22Rv1 (cell line): ENCODE results near the gene GAR1.

Experiments
- CTCF ChIP-seq: fragments of 450-650 bp; IDR thresholded peaks from 2 replicates; pipeline ENCODE4 v1.5.1; 2017; ENCODE audit warnings: mild to moderate bottlenecking
- ZFX ChIP-seq: fragments of 450-650 bp; IDR thresholded peaks from 2 replicates; pipeline ENCODE4 v1.6.1; 2017; ENCODE audit warnings: antibody characterized with exemption, borderline replicate concordance

DNA sequence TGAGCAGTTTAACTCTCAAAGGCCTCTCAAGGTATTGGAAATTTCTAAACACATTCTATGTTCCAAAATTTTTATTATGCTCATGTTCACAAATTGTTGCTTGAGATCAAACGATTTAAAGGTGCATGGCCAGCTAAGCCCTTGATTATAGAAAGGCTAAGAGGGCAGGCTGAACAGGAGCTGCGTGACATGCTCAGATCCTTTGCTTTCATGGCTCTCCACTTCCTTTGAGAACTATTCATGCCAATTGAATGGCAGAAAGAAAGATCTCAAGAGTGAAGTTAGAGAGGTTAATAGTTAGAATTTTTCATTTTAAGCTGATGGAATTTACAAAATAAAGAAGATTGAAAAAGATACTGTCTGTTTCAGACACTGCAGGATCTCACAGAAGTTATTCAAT lies 32.9 kb downstream of the GAR1 start:
- TF ChIP-seq CTCF: no peak
- no peak for TF ChIP-seq ZFX
